Left colon (tissue), 2 donors: Measurements from ENCODE around the gene GPC6. TPM values are rescaled to one million over a fixed set of nuclear protein-coding genes. Genes with fewer than 3 reads are reported as not detected.
A peak's percentile ranks its signal among the peaks of the same experiment; 100 is the strongest.

Source experiments
- ATAC-seq: fragments of 200-7000 bp; cut with Tn5 transposase; one replicate; pipeline ENCODE4 v1.9.1; 2020; ENCODE audit warnings: mild to moderate bottlenecking, moderate library complexity
- DNase-seq, 2 donors: peaks; one replicate each; pipeline ENCODE4 v3.0.0-alpha.2; 2020
- intact Hi-C, 2 donors: fragments of 100-400 bp; cut with DNase I in 1 of 2; cut with micrococcal nuclease in 1 of 2; formaldehyde crosslinking; loops; one replicate each; pipeline versions ENCODE4 v1.11.2 to v1.14.0; 2022; cut with DNase I, micrococcal nuclease
- total RNA-seq, 2 donors: library from RNA; stranded (reverse); fragmentation: NEBNext Ultra II Directional; extraction: Animal tissue kit (Norgen Biotek cat#: 25700); gene quantifications; one replicate each; pipeline ENCODE4 v1.2.1, GENCODE V29; 2021
- donor health status: DM: no; HTN: no; CAD: no.
- donor health status: DM: yes; HTN: yes; CAD: no.

The GPC6 gene
- total RNA-seq, 2 donors from 2014 or later = 2.5 to 5.2 TPM

DNA sequence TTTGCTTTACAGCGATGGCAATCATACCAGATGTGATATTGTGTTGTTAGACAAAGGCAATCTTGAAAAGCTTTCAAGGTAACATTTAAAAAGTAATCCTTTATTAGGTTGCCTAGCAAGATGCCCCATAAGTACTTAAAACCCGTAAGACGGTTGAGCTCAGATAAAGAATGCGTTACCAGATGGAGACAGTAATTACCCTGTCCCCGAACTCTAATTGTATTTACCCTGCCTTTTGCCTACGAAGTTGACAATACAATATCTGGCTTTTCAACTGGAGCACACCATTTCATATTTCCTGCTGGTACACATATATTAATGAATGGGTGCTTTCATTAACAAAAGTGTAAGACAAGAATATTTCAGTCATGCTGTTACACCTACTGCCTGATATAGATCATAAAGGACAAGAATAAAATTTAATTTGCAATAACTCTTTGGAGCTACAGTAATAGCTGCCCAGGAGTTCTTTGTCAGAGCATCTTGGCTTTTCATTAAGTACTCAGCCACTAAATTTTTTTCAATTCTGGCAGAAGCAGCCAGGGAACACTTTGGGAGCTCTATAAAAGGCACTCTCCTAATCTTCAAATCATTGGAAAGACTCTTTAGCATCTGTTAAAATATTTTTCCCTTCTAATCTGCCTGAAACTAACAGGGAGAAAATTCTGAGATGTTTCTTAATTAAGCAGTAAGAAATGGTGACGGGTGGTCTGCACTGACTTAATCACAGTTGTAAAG is 1189.1 kb downstream of the GPC6 start:
- intact Hi-C loops = no loop called here
- DNase-seq (no peak), ATAC-seq (no peak)

DNA sequence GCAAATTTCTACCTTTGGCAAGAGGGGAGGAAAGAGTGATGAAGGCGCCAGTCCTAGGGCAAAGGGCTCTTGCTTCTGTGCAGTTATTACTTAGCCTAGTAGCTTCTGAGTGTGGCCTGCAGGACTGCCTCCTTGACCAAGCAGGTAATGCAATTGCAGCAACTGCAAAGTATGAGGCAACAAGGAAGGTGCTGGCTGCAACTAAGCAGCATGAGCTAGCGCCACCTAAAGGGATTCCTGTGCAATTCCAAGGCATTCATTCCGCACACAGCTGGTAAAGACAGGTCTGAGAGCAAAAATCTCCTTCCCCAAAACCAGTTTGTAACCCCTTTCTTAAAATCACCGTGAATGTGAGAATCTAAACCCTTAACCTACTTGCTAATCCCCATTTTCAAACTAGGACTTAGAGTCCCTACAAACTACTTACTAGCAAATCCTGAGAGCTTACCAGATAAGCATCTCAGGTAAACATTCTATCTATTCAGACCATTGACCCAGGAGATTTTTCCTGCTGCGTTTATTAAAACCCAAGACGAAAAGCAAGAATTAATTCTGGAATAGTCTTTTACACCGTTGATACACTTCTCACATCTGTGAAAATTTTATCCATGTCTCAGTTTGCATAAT is 1190.0 kb downstream of the GPC6 start:
- DNase-seq = no peak
- ATAC-seq = no peak
- intact Hi-C loops = no loop called here

DNA sequence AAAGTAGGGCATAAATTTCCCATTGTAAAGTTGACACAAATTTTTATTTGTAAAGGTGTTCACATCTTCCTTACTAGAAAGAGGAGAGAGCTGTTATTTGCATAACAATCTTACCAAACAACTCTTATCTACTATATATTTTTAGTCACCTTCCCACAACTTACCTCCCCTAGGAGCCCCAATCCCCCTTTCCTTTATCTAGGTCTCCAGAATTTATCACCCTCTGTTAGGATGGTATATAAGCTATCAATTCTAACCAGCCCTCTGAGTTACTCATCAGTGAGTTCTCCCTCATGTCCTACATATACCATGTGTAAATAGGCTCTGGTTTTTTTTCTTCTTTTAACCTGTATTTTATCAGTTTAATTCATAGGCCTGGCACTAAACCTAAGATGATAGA is 1190.7 kb downstream of the GPC6 start:
- DNase-seq (no peak), ATAC-seq (no peak)
- intact Hi-C loops = no loop called here

DNA sequence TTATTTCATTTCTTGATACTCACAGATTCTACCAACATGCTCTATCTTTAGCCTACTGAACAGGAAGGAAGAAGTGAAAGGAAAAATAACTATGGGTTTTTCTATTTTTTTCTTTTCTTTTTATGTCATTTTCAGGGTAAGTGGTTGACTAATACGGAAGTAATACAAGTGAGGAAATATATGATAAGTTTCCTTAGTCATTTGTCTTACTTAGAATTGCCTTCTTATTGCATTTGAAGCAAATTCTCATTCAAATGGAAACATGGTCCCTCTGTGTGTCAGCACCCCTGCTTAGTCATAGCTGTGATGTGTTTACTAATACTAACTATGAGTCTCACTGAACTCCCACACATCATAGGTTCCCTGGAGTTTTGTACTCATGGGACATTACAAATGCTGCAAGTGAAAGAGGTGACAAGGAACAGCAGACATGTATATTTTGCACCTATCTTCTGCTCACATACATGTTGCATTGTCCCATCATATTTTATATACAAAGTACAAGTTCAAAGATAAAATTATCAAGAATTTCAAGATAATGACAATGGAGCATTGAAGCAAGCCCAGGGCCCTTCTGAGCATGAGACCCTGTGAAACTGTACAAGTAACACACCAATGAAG is 1192.8 kb downstream of the GPC6 start:
- no peak for DNase-seq
- no peak for ATAC-seq
- intact Hi-C loops = no loop called here

DNA sequence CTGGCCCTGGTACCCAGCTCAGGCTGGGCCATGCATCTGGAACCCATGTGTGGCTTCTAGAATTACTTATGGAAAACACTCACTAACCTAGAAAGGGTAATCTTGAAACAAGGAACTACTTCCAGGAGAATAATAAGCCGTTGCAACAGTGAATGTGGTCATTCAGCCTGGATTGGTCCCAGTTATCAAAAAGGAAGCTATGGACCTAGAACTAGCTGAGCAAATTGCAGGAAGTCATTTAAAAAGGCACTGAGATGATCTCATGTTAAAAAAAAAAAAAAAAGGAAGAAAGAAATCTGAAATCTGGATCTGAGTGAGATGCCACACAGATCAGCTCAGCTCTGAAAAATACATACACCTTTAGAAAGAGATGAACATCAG is 1193.3 kb downstream of the GPC6 start:
- DNase-seq (no peak), ATAC-seq (no peak)
- intact Hi-C loops = no loop called here

DNA sequence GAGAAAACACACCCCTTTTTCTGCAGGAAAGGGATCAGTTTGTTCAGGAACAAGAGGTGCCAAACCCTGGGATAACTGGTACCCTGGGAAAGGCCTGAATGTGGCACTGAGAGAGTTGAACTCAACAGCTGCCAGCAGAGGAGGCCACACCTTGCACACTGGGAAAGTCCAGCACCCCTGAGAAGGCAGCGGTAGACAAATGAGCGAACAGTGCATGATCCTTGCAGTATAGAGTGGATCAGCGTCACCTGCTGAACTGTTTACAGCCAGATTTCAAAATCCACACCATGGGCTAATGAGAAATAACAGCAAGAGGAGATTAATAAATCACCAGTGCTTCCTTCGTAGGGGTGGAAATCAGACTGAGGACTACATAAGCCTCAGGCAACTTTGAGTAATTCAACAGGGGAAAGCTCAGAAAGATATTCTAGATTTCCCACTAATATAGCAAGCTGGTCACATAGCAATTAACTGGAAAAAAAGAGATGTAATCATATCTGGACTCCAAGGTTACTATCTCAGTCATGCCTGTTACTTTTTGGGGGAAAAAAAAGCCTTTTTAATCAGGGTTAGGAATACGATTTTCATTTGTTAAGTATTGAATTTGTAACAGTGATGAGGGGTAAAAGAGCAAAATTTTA is 1200.8 kb downstream of the GPC6 start:
- intact Hi-C loops = no loop called here
- no peak for DNase-seq
- ATAC-seq = no peak

DNA sequence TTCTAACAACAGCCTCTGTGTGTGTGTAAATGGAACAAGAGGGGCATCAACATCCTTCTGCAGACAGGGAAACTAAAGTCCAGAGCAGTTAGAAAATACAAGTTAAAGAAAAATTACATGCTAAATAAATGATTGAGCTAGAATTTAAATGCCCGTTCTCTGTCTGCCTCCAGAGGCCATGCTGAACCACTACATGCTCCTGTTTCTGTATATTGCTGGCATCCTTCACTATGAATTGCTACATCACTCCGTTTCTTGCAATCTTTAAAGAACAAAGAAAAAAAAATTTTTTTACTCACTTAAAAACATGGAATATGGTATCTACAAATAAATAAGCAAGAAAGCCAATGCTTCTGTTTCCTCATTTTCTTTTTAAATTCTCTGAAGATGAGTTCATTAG is 1205.0 kb downstream of the GPC6 start:
- intact Hi-C loops = no loop called here
- no peak for ATAC-seq
- no peak for DNase-seq

DNA sequence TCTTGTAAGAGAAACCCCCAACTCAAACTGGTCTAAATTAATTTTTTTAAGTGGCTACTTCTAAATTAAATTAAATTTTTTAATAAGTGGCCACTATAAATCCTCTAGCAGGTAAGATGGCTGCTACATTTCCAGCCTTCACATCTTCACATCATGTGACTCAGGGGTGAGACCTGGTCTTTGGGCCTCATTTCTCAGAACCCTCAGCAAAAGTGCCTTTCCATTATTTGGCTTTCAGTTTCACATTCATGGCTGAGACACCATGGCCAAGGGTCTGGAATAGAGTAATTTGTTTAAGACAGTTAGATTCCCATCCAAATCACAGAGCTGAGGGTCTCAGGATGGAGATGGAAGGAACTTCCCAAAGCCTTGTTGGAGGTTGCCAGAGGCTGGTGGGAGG is 1205.4 kb downstream of the GPC6 start:
- intact Hi-C loops = no loop called here

DNA sequence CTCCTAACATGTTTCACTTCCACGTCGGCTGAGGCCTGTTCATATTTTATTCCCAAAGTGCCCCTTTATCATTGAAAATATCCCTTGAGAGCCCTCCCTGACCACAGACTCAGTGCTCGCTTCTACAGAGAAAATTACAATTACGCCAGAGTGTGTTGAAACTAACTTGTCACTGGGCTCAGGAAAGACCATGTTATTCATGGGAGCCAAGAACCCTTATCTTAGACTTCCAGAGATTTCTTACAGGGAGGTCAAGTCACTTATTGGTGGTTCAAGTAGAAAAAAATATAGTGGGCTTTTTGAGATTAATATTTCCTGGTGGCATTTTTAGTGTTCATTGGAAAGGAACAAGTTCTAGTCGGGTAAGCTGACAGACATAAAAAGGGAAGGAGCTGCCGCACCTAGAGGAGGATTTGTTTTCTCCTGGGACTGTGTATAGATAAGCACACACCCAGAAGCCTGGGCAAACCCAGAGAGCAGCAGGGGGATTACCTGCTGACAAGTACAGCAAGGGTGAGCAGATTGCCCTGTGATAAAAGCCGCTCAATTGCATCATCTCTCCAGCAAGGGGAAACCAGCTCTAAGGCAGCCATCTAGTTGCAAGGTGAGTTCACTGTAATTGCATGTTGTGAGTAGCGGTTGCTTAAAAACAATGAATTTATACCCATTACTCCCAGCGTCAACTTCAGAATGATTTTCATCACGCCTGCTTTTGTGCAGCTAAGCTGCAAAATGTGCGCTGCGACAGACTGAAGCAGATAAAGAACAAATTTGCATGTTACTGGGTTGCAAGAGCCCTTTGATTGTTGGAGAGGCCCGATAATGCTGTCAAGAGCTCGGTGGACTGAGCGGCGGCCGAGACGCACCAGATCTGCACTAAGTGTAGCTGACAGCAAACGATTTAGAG is 1206.7 kb downstream of the GPC6 start:
- intact Hi-C loops = no loop called here
- ATAC-seq (peak; percentile 92), DNase-seq (peak; percentile 6 to 28)

More for the DNA sequence above, 1205.4 kb downstream of the GPC6 start:
- ATAC-seq = no peak
- no peak for DNase-seq

DNA sequence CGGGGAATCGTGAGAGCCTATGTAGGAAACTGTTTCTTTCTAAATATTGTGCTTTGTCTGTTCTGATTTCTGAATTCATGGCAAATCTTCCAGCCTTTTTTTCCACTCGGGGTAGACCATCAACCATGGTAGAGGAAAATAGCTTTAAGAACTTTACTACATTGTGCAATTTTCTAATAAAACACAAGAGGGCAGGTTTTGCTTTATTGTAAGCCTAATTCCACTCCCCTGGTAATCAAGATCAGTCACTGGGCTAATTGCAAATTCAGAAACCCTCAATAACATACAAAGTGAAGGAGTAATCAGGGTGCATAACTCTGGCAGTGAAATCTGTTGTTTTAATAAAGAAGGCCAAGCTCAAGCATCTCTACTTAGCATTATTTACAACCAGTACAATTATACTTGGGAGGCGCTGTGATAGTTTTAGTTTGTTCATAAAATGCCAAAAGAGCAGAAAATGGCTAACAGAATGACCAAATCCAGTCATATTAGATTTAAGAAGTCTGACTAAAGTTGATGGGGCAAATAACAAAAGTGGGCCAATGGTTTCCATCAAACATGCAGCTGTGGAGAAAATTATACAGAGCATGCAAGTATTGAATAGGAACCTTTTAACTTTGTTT is 1209.1 kb downstream of the GPC6 start:
- ATAC-seq (peak; percentile 58), DNase-seq (no peak)
- intact Hi-C loops = loop anchor here in 1 of 2 donors (2.0 kb wide), 1 partner anchor 181 kb away; no protein-coding TSS in a partner anchor

DNA sequence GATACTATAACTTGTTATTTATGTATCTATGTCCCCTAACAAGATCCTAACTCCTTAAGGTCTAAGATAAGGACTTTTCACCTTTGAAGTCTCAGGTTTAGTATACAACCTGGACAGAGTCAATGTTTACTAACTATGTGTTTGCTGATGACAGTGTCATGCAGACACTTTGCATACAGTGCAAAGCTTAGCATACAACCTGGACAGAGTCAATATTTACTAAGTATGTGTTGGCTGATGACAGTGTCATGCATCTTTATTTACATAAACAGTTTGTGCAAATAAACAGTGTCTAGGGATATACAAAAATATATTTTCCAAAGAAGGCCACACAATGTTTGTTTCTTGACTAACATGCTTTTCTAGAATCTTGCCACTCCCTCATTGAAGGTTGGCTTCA is 1218.2 kb downstream of the GPC6 start:
- DNase-seq (no peak), ATAC-seq (no peak)
- intact Hi-C loops = no loop called here

DNA sequence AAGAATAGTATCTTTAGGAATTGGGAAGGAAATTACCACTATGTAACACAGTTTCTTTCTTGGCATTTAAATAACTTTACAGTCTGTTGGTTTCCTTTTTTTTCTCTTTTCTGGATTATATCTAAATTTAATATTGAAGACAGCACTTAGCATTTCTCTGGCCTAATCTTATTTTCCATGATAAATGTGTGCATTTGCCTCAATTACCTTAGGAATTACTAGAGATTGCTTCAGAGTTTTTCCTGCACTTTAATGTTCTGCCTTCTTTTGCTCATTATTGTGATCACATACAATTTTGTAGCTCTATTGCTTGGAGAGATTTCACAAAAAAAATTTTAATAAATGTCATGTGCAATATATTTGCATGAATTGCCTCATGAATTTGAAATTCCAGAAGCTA is 1227.7 kb downstream of the GPC6 start:
- no peak for ATAC-seq
- intact Hi-C loops = no loop called here
- DNase-seq = no peak

DNA sequence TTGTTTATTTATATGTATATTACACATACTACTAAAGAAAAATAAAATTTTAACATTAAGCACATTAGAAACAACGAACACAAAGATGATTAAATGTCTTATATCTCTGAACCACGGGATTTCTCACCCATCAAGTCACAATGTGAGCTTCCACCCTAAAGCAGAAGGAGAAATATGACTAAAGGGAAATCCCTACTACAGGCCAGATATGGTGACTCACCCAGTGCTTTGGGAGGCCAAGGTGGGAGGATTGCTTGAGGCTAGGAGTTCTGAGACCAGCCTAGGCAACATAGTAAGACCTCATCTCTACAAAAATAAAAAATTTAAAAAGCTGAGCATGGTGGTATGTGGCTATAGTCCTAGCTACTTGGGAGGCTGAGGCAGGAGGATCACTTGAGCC is 1228.3 kb downstream of the GPC6 start:
- intact Hi-C loops = no loop called here
- DNase-seq (no peak), ATAC-seq (no peak)

DNA sequence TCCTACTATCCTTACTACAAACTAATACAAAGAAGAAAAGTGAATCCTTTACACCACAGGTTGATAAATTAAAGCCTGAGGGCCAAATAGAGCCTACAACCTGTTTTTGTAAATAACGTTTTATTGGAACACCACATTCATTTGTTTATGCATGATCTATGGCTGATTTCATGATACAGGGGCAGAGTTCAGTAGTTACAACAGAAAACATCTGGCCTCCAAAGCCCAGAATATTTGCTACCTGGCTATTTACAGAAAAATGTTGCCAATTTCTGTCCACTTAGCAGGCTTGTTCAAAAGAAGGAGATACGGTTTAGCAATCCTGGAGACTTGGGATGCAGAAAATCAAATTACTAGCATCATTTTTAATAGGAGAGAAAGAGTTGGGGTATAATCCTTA is 1228.8 kb downstream of the GPC6 start:
- DNase-seq (no peak), ATAC-seq (no peak)
- intact Hi-C loops = no loop called here
